ENCODE measurements around the gene RIC1. TPM values are rescaled to one million over a fixed set of nuclear protein-coding genes. Genes with fewer than 3 reads are reported as not detected.
"Not testable (repeated sequence)": the region's sequence is repeated elsewhere in the genome, so short reads cannot be mapped to it uniquely, and the experiment has no call there.

The RIC1 gene
- total and polyA plus RNA-seq, 9 donors = 13.4 to 20.7 (median 16.4) TPM

DNA sequence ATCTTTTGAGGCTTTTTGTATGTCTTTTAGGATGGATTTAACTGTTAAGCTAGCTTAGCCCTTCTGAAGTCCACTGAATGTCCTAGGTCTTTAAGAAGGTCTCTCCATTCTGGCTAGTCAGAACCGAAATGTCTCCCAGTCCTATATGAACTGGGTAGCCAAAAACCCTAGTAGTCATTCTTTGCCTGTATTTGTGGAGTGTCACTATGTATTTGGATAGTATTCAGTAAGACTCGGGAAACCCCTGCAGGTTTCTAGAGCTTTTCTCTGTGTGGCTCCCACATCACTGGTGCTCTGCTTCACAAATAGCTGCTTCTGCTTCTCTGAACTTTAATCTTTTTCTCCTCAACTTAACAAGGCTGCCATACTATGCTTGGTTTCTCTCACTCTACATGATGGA is 68.0 kb downstream of the RIC1 start:
- no peaks in the 10 kb centered on the region for H3K9me3 ChIP-seq (replicated peaks; ENCODE audit: control insufficient read depth, low read depth, low read length)
- DNase-seq = no peak
- WGBS (ENCODE audit: insufficient coverage) = no CpG with 5 or more reads among the region's 2 CpGs
- no peaks in the 10 kb centered on the region for H3K4me1 ChIP-seq (ENCODE audit: control insufficient read depth, insufficient read depth, low read length)
- H3K4me3 ChIP-seq (ENCODE audit: low read length) = no peak overlapping the region
- H3K27ac ChIP-seq (ENCODE audit: low read length) = no peak overlapping the region
- H3K36me3 ChIP-seq (ENCODE audit: control insufficient read depth, insufficient read depth, low read length) = no peaks in the 10 kb centered on the region
- no peaks in the 10 kb centered on the region for H3K27me3 ChIP-seq (ENCODE audit: control insufficient read depth, insufficient read depth, low read length)

DNA sequence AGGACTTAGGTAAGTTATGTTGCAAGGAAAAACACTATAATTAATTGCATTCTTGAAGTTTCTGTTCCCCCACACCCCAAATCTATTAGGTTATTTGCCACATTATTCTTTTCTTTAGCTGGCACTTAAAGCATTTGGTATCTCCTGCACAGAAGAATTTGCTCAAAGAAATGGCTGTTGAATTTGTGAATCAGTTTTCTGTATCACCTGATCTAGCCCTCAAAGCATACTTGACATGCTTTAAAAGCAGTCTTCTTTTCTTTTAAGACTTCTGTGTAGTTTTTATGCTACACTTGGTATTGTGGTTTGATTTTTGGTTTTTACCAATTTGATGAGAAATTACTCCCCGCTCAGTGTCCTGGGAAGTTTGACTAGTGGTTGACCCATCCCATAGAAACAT is 69.1 kb downstream of the RIC1 start:
- WGBS (ENCODE audit: insufficient coverage) = no CpG with 5 or more reads among the region's 1 CpG
- H3K27ac ChIP-seq (ENCODE audit: low read length) = no peak overlapping the region
- no peaks in the 10 kb centered on the region for H3K27me3 ChIP-seq (ENCODE audit: control insufficient read depth, insufficient read depth, low read length)
- H3K9me3 ChIP-seq (replicated peaks; ENCODE audit: control insufficient read depth, low read depth, low read length) = no peaks in the 10 kb centered on the region
- no peaks in the 10 kb centered on the region for H3K36me3 ChIP-seq (ENCODE audit: control insufficient read depth, insufficient read depth, low read length)
- no peak for DNase-seq
- H3K4me3 ChIP-seq (ENCODE audit: low read length) = no peak overlapping the region
- H3K4me1 ChIP-seq (ENCODE audit: control insufficient read depth, insufficient read depth, low read length) = no peaks in the 10 kb centered on the region

DNA sequence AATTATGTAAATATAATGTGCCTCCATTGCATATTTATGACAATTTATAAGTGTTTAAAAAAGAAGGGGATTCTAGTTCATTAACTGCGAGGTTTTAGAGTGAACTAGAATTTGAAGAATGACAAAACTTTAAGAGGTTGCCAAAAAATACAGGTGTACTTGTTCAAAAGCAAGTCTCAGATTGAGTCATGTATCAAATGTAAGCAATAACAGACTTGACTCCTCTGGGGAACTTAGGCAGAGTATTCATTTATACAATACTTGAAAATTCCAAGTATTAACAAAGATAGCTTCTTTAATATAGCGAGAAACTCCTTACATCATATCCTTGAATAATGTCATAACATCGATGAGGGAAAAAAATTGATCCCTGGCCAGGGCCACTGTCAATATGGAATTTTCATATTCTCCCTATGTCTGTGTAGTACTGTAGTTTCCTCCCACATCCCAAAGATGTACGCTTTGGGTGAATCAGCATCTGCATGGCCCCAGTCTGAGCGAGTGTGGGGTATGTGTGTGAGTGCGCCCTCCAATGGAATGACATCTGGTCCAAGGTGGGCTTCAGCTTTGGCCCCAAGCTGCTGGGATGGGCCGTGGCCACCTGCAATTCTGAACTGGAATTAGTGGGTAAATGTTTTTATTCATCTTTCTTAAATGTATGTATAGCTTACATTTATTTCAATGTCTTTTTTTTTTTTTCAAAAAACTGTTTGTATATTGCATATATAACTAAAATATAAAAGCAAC is 70.1 kb downstream of the RIC1 start:
- no peak overlapping the region for H3K27ac ChIP-seq (ENCODE audit: low read length)
- no peaks in the 10 kb centered on the region for H3K9me3 ChIP-seq (replicated peaks; ENCODE audit: control insufficient read depth, low read depth, low read length)
- H3K36me3 ChIP-seq (ENCODE audit: control insufficient read depth, insufficient read depth, low read length) = no peaks in the 10 kb centered on the region
- no peaks in the 10 kb centered on the region for H3K4me1 ChIP-seq (ENCODE audit: control insufficient read depth, insufficient read depth, low read length)
- no peak for DNase-seq
- H3K4me3 ChIP-seq (ENCODE audit: low read length) = no peak overlapping the region
- 78% methylated on average over 3 of the region's 7 CpGs for WGBS (ENCODE audit: insufficient coverage)
- H3K27me3 ChIP-seq (ENCODE audit: control insufficient read depth, insufficient read depth, low read length) = no peaks in the 10 kb centered on the region

DNA sequence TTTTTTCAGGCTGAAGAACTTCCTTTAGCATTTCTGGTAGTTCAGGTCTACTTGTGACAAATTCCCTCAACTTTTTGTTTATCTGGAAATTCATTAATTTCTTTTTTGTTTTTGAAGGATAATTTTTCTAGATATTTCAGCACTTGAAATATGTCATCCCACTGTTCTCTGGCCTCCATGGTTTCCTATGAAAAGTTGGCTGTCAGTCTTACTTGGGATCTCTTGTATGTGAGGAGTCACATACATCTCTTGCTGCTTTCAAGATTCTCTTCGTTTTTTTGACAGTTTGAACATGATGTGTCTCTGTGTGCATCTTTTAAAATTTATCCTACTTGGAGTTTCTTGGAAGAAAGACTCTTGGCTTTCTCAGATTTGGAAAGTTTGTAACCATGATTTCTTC is 79.5 kb downstream of the RIC1 start:
- no CpG with 5 or more reads among the region's 1 CpG for WGBS (ENCODE audit: insufficient coverage)
- no peaks in the 10 kb centered on the region for H3K4me1 ChIP-seq (ENCODE audit: control insufficient read depth, insufficient read depth, low read length)
- peaks cover 3% of the 10 kb centered on the region for H3K36me3 ChIP-seq (ENCODE audit: control insufficient read depth, insufficient read depth, low read length)
- peaks cover 16% of the 10 kb centered on the region for H3K9me3 ChIP-seq (replicated peaks; ENCODE audit: control insufficient read depth, low read depth, low read length)
- no peak overlapping the region for H3K4me3 ChIP-seq (ENCODE audit: low read length)
- DNase-seq = no peak
- no peak overlapping the region for H3K27ac ChIP-seq (ENCODE audit: low read length)
- no peaks in the 10 kb centered on the region for H3K27me3 ChIP-seq (ENCODE audit: control insufficient read depth, insufficient read depth, low read length)

DNA sequence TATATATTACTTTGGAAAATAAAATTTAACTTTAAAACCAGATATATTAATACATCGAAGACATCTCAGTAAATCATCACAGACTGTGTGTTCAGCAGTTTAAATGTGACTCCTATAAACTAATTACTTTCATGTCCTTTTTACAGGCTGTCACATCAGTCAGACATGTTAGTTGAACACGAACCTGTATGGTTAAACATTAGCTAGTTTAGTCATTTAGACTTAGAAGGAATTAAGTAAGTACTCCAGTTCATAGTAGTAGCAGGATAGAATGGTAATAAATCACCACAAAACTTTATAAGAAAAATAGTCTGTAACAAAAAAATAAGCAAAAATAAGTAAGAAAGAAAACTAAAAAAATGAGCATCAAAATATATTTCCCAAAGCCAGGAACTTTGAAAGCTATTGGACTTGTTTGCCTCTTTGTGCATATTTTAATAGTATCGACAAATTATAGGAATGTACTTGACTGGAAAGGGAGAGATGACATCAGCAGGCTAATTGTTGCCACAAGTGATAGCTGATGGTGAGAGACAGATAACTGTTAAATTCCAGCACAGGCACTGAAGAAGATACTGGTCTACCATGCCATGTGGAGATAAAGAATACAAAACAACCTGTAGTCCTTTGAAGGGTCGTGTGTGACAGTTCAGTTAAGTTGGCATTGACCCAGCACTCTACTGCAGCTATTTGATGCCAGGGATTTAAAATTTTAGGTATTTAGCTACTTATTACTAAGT is 83.9 kb downstream of the RIC1 start:
- Histone ChIP-seq H3K27me3 (ENCODE audit: control insufficient read depth, insufficient read depth, low read length) (no peaks in the 10 kb centered on the region), H3K27ac (ENCODE audit: low read length) (no peak overlapping the region), H3K4me1 (ENCODE audit: control insufficient read depth, insufficient read depth, low read length) (no peaks in the 10 kb centered on the region), H3K9me3 (replicated peaks; ENCODE audit: control insufficient read depth, low read depth, low read length) (peaks cover 17% of the 10 kb centered on the region), H3K36me3 (ENCODE audit: control insufficient read depth, insufficient read depth, low read length) (peaks cover 13% of the 10 kb centered on the region), H3K4me3 (ENCODE audit: low read length) (no peak overlapping the region)
- DNase-seq = no peak
- whole genome bisulfite sequencing (ENCODE audit: insufficient coverage) = 100% methylated on average over 1 of the region's 4 CpGs

DNA sequence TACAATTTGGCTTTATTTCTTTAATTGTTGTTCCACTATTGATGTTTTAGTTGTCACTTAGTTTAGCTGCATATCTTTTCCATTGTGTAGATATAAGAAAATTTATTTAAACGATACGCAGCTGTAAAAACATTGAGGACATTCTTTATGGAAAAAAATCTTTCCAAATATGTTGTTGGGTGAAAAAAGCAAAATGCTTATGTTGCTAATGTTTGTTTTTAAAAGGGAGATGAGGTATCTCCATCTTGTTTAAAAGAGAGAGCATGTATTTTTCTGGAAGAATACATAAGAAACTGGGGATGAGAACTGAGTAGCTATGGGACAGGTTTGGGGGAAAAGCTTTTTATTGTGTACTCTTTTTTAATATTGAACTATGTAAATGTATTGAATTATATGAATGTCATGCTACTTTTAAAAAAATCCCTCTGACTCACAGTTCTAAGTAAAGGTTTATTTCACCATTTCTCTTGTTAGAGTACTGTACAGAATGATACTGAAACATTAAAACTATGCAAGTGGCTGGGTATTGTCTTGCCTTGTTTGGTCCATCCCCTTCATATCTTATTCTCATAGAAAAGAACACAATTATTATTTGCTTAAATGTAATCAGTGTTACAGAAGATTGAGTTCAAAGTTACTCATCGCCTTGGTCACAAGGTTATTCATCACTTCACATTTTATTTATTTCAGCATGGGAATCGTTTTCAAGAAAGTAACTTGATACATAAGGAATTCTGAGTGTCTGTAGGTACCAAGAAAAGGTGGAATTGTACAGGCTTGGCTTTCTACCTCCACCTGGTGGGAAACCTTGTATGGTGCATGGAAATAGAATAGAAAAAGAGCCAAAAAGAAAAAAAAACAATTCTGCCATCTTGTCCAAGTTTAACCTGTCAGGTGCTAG is 85.8 kb downstream of the RIC1 start:
- no peak for DNase-seq
- no peak overlapping the region for H3K4me3 ChIP-seq (ENCODE audit: low read length)
- peaks cover 13% of the 10 kb centered on the region for H3K36me3 ChIP-seq (ENCODE audit: control insufficient read depth, insufficient read depth, low read length)
- no peaks in the 10 kb centered on the region for H3K27me3 ChIP-seq (ENCODE audit: control insufficient read depth, insufficient read depth, low read length)
- WGBS (ENCODE audit: insufficient coverage) = no CpG with 5 or more reads among the region's 4 CpGs
- no peak overlapping the region for H3K27ac ChIP-seq (ENCODE audit: low read length)
- peaks cover 7% of the 10 kb centered on the region for H3K9me3 ChIP-seq (replicated peaks; ENCODE audit: control insufficient read depth, low read depth, low read length)
- H3K4me1 ChIP-seq (ENCODE audit: control insufficient read depth, insufficient read depth, low read length) = no peaks in the 10 kb centered on the region

DNA sequence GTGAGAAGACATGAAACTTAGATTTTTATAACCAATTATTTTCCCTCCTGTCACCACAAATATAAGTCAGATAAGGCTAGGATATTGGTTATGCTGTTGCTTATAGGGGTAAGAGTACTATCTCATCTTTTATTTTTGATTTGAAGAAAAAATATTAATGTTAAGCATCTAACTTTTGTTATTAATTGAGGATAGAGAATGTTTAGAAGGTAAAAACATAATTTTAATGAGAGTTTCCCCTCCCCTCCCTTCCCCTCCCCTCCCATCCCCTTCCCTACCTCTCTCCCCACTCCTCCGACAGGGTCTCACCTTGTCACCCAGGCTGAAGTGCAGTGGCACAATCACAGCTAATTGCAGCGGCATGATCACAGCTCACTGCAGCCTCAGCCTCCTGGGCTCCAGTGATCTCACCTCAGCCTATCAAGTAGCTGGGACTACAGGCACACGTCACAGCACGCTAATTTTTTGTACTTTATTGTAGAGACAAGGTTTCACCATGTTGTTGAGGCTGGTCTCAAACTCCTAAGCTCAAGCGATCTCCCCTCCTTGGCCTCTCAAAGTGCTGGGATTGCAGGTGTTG is 86.7 kb downstream of the RIC1 start:
- no peak overlapping the region for H3K4me3 ChIP-seq (ENCODE audit: low read length)
- DNase-seq = no peak
- H3K27ac ChIP-seq (ENCODE audit: low read length) = no peak overlapping the region
- peaks cover 10% of the 10 kb centered on the region for H3K36me3 ChIP-seq (ENCODE audit: control insufficient read depth, insufficient read depth, low read length)
- H3K4me1 ChIP-seq (ENCODE audit: control insufficient read depth, insufficient read depth, low read length) = no peaks in the 10 kb centered on the region
- 100% methylated on average over 3 of the region's 5 CpGs for WGBS (ENCODE audit: insufficient coverage)
- H3K9me3 ChIP-seq (replicated peaks; ENCODE audit: control insufficient read depth, low read depth, low read length) = peaks cover 7% of the 10 kb centered on the region
- no peaks in the 10 kb centered on the region for H3K27me3 ChIP-seq (ENCODE audit: control insufficient read depth, insufficient read depth, low read length)

DNA sequence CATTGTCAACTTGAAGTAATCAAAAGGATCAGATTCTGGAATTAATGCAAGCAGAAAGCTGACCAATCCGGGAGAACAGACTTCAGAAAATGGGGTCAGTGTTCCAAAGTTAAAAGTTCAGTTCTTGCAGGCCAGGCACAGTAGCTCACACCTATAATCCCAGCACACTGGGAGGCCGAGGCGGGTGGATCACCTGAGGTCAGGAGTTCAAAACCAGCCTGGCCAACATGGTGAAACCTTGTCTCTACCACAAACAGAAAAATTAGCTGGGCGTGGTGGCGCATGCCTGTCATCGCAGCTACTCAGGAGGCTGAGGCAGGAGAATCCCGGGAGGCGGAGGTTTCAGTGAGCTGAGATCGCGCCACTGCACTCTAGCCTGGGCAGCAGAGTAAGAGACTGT is 88.5 kb downstream of the RIC1 start:
- H3K27ac ChIP-seq (ENCODE audit: low read length); H3K4me3 ChIP-seq (ENCODE audit: low read length); H3K9me3 ChIP-seq (replicated peaks; ENCODE audit: control insufficient read depth, low read depth, low read length); DNase-seq; H3K27me3 ChIP-seq (ENCODE audit: control insufficient read depth, insufficient read depth, low read length); H3K4me1 ChIP-seq (ENCODE audit: control insufficient read depth, insufficient read depth, low read length): not testable (repeated sequence)
- WGBS (ENCODE audit: insufficient coverage) = 99% methylated on average over 10 of the region's 10 CpGs
- peaks cover 16% of the 10 kb centered on the region for H3K36me3 ChIP-seq (ENCODE audit: control insufficient read depth, insufficient read depth, low read length)

DNA sequence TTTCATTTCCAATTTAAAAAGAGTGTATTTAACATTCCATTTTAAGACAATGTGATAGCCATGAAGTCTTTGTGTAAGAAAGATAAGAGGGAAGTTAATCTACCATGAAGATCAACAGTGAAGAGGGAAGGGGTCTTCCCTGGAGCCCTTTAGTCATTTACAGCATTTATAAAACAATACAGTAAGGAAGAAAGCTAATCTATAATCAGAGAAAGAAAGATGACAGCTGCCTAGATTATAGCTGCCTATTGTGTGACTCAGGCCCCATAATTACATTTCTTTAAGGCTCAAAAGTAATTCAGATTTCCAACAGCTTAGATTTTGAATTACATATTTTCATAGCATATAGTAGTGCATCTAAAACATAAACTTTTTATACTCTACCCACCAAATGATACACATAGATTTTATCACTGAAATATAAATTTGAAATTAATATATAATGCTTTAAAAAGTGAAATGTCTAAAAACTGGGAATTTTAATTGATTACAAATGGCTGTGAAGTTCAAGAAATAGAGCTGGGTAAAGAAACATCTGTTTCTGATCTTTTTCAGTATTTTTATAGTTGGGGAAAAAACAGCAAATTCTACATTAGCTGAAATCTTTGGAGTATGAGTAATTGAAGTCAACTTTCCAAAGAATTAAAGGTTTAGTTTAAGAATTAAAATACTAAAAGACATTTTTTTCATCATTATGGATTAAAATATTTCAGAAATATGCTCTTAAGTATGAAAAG is 89.6 kb downstream of the RIC1 start:
- no peaks in the 10 kb centered on the region for H3K4me1 ChIP-seq (ENCODE audit: control insufficient read depth, insufficient read depth, low read length)
- H3K36me3 ChIP-seq (ENCODE audit: control insufficient read depth, insufficient read depth, low read length) = peaks cover 16% of the 10 kb centered on the region
- H3K27ac ChIP-seq (ENCODE audit: low read length) = no peak overlapping the region
- no peak for DNase-seq
- H3K9me3 ChIP-seq (replicated peaks; ENCODE audit: control insufficient read depth, low read depth, low read length) = peaks cover 7% of the 10 kb centered on the region
- H3K27me3 ChIP-seq (ENCODE audit: control insufficient read depth, insufficient read depth, low read length) = no peaks in the 10 kb centered on the region
- no peak overlapping the region for H3K4me3 ChIP-seq (ENCODE audit: low read length)
